ENCODE data around the gene GNB5.

The GNB5 gene

DNA sequence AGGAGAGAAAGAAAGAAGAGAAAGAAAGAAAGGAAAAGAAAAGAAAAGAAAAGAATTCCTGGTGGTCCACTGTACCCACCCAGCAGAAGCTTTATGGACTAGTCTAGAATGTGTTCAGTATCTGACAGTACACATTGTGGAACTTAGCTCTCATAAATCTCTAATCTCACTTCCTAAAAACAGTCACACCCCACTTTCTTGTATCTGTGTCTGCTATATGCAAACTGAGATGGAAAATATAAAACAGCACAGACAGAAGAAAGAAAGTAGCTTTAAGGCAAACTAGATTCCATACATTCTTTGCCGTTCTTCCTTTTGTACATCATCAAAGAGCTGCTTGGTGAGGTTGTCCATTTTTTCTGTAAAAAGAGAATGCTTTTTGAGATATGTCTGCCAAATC lies 41.1 kb upstream of the GNB5 start:
- DNase-seq (ENCODE audit: low read depth), result peak; percentile 59
- TF ChIP-seq, protein P1, sequence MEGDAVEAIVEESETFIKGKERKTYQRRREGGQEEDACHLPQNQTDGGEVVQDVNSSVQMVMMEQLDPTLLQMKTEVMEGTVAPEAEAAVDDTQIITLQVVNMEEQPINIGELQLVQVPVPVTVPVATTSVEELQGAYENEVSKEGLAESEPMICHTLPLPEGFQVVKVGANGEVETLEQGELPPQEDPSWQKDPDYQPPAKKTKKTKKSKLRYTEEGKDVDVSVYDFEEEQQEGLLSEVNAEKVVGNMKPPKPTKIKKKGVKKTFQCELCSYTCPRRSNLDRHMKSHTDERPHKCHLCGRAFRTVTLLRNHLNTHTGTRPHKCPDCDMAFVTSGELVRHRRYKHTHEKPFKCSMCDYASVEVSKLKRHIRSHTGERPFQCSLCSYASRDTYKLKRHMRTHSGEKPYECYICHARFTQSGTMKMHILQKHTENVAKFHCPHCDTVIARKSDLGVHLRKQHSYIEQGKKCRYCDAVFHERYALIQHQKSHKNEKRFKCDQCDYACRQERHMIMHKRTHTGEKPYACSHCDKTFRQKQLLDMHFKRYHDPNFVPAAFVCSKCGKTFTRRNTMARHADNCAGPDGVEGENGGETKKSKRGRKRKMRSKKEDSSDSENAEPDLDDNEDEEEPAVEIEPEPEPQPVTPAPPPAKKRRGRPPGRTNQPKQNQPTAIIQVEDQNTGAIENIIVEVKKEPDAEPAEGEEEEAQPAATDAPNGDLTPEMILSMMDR (IDR thresholded peaks at IDR 0.05; ENCODE audit: low read depth, low read length, missing control alignments), result no peak
- H3K4me3 ChIP-seq (ENCODE audit: low read depth, low read length), result no peak overlapping the region

DNA sequence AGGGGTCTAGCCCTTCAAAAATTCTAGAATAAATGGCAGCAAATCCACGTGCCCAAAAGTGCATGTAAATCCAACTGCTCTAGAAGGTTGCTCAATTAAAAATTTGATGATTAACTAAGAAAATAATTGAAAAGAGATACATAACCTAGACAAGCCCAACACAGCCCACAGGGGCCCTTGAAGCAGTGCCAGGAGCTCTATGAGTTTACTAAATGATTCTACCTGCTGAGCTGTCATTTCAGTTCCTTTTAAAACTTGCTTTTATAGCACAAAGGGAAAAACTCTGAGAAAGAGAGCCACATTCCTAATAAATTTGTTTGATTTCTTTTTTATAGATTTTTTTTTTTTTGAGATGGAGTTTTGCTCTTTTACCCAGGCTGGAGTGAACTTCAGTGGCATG lies 38.9 kb upstream of the GNB5 start:
- no peak for DNase-seq (ENCODE audit: low read depth)
- TF ChIP-seq, protein P1 (IDR thresholded peaks at IDR 0.05; ENCODE audit: low read depth, low read length, missing control alignments), result no peak
- no peak overlapping the region for H3K4me3 ChIP-seq (ENCODE audit: low read depth, low read length)

DNA sequence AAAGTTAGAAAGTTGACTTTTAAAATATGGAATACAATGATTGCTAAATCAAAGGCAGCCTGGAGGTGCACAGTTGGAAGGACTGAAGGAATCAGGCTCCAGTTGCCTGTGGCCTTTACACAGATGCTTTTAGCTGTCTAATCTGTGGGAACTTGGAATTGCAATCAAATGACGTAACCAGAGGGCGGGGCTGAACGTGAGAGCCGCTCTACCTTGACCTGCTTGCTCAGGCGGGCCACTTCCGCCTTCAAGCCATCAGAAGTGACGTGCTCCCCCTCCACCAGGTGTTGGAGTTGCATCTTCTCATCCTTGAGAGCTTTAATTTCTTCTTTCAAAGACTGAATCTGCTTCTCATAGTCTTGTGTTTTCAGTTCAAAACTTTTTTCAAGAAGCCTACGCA lies 37.7 kb upstream of the GNB5 start:
- peak; percentile 56 for DNase-seq (ENCODE audit: low read depth)
- TF ChIP-seq, protein P1 (IDR thresholded peaks at IDR 0.05; ENCODE audit: low read depth, low read length, missing control alignments), result no peak
- no peak overlapping the region for H3K4me3 ChIP-seq (ENCODE audit: low read depth, low read length)

DNA sequence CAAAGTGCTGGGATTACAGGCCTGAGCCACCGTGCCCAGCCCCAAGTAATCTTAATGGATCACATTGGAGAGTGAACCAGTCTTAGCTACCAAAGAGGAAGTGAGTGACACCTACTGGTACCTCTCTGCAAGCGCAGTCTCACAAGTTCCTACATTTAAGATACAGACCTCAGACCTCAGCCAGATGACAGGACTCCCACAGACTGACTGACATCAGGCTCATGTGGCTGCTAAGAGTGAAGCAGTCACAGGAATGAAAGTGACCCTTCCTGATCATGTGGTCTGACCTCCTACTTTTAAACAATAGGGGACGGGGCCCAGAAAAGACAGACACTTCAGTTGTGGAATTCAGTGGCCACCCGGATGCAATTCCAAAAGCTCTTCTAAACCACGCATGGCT lies 36.3 kb upstream of the GNB5 start:
- DNase-seq (ENCODE audit: low read depth), result peak; percentile 88
- TF ChIP-seq, protein P1 (IDR thresholded peaks at IDR 0.05; ENCODE audit: low read depth, low read length, missing control alignments), result peak; percentile 86
- no peak overlapping the region for H3K4me3 ChIP-seq (ENCODE audit: low read depth, low read length)

DNA sequence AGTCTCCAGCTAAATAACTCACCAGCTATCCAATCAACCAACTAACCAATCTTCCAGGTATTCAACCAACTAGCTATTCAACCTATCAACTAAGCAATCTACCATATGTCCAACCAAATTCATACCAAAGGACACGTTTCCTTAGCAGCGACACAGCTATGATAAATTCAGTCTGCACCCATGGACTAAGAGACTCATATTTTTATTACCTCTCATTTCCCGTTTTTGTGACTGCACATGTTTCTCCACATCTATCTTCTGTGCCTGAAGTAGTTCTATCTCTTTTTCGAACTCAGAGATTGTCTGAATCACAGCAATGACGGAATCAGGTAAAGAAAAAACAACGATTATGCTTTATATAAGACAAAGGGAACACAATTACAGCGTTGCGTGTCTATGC lies 34.0 kb upstream of the GNB5 start:
- TF ChIP-seq, protein P1 (IDR thresholded peaks at IDR 0.05; ENCODE audit: low read depth, low read length, missing control alignments), result no peak
- H3K4me3 ChIP-seq (ENCODE audit: low read depth, low read length), result no peak overlapping the region
- no peak for DNase-seq (ENCODE audit: low read depth)

DNA sequence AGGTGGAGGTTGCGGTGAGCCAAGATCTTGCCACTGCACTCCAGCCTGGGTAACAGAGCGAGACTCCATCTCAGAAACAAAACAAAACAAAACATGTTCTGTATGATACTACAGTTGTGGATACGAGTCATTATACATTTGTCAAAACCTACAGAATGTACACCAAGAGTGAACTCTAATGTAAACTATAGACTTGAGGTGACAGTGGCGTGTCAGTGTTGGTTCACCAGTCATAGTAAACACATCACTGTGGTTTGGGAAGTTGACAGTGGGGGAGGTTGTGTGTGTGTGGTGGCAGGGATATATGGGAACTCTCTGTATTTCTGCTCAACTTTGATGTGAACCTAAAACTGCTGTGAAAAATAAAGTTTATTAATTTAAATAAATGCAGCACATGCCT lies 33.0 kb upstream of the GNB5 start:
- DNase-seq (ENCODE audit: low read depth), result no peak
- TF ChIP-seq, protein P1 (IDR thresholded peaks at IDR 0.05; ENCODE audit: low read depth, low read length, missing control alignments), result no peak
- H3K4me3 ChIP-seq (ENCODE audit: low read depth, low read length), result no peak overlapping the region

DNA sequence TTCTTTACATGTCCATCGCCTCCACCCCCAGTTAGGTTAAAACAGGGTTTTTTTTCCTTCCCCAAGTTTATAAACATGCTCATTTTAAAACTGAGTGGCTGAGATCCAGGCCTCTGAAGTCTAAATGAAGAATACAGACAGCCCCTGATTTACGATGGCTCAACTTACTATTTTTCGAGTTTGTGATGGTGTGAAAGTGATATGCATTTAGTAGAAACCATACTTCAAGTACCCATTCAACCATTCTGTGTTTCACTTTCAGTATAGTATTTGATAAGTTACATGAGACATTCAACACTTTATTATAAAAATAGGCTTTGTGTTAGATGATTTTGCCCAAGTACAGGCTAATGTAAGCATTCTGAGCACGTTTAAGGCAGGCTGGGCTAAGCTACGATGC lies 30.5 kb upstream of the GNB5 start:
- peak overlapping the region; percentile 45 for H3K4me3 ChIP-seq (ENCODE audit: low read depth, low read length)
- TF ChIP-seq, protein P1 (IDR thresholded peaks at IDR 0.05; ENCODE audit: low read depth, low read length, missing control alignments), result no peak
- no peak for DNase-seq (ENCODE audit: low read depth)

Measured in GM12864 (cell line).